HL-60/S4 (cell line): ENCODE results near the gene MRPL16.
"Not testable (repeated sequence)": the region's sequence is repeated elsewhere in the genome, so short reads cannot be mapped to it uniquely, and the experiment has no call there.

ENCODE experiments used
- in situ Hi-C: fragments of 300-500 bp; cut with MboI; formaldehyde crosslinking; loops from 2 replicates; pipeline ENCODE4 v1.14.3; 2022; ENCODE audit warnings: low sequenced_read_pairs

MRPL16 gene

DNA sequence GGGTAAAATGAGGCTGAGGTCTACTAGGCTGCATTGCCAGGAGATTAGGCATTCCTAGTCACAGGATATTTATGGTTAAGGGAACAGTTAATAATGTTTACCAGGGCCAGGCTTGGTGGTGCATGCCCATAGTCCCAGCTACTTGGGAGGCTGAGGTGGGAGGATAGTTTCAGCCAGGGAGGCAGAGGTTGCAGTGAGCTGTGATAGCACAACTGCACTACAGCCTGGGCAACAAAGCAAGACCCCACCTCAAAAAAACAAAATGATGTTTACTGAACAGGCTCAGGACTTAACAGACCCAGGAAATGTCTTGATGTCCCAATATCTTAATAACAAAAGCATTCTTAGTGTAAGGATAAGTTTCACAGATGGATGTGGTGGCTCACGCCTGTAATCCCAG, 2.8 kb upstream of the MRPL16 start:
- in situ Hi-C loops: no loop called here

DNA sequence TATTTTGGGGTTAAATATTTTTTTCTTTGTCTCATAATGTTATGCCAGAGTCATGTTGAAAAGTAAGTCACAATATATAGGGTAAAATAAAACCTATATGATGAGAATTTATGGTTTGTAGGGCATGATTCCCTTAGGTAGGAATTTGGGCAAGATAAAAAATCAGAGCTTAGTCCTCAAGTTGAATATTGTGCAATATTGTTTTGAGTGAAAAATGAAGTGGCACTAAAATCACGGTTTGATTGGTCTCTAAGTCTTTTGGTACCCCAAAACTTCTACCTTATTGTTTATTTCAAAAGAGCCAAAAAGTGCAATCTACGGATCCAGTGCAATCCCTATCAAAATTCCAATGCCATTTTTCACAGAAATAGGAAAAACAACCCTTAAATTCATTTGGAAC, 1.6 kb upstream of the MRPL16 start:
- in situ Hi-C loops: no loop called here

- in situ Hi-C loops: no loop called here
Measured at GRCh38 chr11:59810911-59811259, 307 bp upstream of the MRPL16 start.

- in situ Hi-C loops: no loop called here
Measured at GRCh38 chr11:59807047-59807610, 3.4 kb downstream of the MRPL16 start.

DNA sequence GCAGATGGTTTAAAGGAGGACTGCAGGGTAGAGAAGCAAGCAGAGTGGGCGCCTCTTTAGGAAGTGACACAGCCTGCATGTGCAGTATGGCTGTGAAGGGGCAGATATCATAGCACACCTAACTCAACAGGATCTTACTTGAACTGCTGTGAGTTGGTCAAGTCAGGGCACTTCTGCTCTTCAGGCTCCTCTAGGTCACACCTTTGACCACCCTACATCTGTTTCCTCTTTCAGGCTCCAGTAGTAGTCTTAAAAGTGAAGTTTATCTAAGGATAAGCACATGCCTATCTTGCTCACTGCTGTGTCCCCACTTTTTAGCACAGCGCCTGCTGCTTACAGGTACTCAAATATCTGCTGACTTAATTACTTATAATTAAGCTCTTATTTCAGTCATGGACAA, 6.5 kb downstream of the MRPL16 start:
- in situ Hi-C loops: loop anchor here (5.0 kb wide), 1 partner anchor 47 kb away; the partner anchor contains the start of gene STX3

- in situ Hi-C loops: loop anchor here (5.0 kb wide), 1 partner anchor 45 kb away; the partner anchor contains the start of gene STX3
Measured at GRCh38 chr11:59802639-59803176, 7.9 kb downstream of the MRPL16 start.

DNA sequence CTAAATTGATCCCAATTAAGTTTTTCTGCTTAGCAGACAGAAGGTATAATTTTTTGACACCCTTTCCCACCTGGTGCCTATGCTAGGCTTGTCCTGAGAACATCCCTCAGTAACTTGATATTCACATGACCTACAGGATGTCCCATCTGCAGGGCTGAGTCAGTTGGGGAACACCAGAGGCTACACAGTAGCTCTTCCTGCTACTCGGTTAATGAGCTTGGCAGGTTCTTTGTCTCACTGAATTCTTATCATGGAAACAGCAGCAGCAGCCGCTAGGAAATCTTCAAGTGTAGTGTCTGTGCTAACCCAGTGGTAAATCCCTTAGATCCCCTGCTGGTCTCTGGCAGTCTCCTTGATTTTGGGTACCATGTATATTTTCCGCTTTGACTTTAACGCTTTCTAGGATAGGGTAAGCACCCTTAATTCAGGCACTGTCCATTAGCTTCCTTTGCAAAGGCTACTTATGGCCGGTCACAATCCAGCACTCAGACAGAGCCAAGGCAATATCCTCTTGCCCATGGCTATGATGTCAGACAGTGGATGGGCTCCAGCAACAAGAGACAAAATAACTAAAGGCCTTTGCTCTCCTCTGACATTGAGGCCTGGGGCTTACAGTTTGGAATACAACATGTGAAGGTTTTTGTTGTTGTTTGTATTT, 8.5 kb downstream of the MRPL16 start:
- in situ Hi-C loops: loop anchor here (5.0 kb wide), 1 partner anchor 45 kb away; the partner anchor contains the start of gene STX3

DNA sequence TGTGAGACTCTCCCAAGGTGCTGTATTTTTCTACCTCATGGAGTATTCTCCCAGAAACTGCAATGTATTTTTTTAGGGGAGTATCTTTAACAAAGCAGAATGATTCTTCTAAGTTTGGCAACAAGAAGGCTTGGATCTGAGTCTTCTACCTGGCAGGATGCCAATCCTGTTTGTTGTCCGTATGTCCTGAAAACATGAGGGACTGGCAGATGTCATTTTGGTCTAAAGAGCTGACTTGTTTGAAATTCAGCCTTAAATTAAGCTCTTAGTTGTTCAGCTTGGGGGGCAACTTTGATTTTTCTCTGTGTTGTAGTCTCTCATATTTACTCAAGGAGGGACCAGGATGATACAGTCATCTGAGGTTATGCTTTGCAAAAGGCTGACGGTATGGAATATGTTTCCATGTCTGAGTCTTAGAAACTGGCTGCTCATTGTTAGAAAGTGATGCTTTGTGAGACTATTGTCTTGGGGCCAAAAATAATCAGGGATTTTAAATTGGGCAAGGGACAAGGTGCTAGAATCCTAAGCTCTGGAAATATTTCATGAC, 9.3 kb downstream of the MRPL16 start:
- in situ Hi-C loops: loop anchor here (5.0 kb wide), 1 partner anchor 44 kb away; the partner anchor contains the start of gene STX3

- in situ Hi-C loops: loop anchor here (5.0 kb wide), 1 partner anchor 43 kb away; the partner anchor contains the start of gene STX3
Measured at GRCh38 chr11:59800390-59801025, 10.1 kb downstream of the MRPL16 start.

- in situ Hi-C loops: no loop called here
Measured at GRCh38 chr11:59794417-59794816, 16.2 kb downstream of the MRPL16 start.

DNA sequence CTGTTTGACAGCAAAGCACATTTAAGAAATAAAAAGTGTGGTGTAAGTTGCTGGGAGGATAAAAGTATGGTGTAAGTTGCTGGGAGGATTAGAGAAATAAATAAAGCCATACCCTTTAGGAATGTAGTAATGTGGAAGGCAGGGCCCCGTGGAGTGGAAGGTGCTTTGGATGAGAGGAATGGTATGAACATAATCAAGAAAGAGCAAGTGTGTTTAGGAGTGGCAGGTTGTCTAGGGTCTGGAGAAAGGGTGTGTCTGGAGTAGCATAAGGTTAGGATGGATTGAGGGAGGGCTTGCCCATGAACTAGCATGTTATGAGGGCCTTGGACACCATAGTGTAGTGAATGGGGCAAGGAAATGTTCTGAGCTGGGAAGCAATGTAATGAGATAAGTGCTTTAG, 18.1 kb downstream of the MRPL16 start:
- in situ Hi-C loops: no loop called here

- in situ Hi-C loops: no loop called here
Measured at GRCh38 chr11:59791639-59792038, 18.9 kb downstream of the MRPL16 start.

GRCh38 chr11:59787816-59788215, 22.8 kb downstream of the MRPL16 start:
- in situ Hi-C loops: no loop called here

GRCh38 chr11:59787255-59787588, 23.4 kb downstream of the MRPL16 start:
- in situ Hi-C loops: no loop called here

DNA sequence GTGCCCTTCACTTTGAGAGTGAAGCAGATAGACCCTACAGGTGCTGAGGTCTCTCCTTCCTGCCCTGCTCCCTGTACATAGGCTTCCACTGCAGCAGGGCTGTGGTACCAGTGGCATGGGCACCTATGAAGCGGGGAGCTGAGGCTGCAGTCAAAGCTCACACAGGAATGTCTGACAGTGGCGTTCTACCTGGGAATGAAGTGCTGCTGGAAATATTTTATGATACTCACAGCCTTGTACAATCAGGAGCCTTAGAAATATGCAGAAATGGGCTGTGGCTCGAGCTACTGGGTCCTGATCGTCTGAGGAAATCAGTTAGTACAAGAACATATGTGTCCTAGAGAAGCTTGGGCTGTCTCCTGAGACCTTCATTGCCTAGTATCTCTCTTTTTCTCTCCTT, 24.8 kb downstream of the MRPL16 start:
- in situ Hi-C loops: no loop called here

GRCh38 chr11:59784441-59784840, 26.1 kb downstream of the MRPL16 start:
- in situ Hi-C loops: not testable (repeated sequence)

DNA sequence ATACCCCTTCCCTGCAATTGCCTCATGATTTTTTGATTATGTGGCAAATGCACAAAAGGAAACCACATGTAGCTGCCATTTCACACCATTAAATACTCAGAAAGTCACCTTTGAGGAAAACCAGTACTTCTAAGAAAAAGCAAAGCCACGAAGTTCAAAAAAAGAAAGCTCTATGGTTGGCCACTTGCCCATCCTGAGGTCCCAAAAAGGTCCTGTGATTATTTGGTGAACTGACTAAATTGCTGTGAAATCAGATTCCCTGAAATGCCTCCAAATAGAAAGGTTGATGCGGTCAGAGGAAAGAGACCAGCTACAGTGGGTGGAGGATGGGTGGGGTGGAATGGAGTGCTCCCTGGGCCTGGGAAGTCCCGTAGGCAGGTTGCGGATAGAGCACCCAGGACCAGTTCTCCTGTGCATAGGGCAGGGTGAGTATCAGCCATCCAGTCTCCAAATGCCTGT, 26.9 kb downstream of the MRPL16 start:
- in situ Hi-C loops: no loop called here

DNA sequence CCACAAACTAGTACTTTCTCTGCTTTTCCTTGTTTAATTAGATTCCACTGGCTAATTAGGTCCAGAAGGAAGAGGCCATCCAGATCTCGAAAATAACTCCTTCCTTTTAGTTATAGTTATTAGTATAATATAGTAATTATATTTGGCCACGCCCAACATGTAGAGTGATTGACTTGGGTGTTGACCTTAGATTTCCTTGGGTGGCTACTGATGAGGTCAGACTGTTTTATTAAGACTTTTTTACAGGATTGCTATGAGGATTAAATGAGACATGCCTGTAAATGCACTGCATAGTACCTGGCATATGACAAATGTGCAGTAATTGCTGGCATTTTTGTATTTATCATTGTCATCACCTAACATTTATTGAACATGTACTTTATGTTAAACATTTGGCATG, 28.5 kb downstream of the MRPL16 start:
- in situ Hi-C loops: no loop called here

GRCh38 chr11:59779487-59779886, 31.1 kb downstream of the MRPL16 start:
- in situ Hi-C loops: no loop called here

DNA sequence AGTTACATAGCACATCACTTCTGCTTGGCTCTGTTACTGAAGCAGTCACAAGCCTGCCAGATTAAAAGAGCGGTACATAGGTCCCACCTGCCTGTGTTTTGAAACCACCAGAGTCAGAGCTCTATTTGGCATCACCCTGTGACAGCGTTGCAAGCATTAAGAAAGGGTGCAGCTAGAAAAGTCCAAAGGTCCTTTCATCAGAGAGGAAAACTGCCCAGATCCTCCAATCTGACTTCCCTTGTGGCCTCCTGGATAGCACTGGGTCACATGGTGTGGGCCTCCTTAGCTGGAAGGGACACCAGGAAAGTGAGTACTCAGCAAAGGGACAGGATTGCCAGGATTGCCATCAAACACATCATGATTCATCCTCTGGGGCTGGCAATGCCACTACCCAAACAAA, 32.5 kb downstream of the MRPL16 start:
- in situ Hi-C loops: no loop called here

GRCh38 chr11:59777104-59777503, 33.5 kb downstream of the MRPL16 start:
- in situ Hi-C loops: no loop called here
